Left ventricle myocardium inferior (tissue), 1 donor: ENCODE measurements around the gene MGMT. TPM values are rescaled to one million over a fixed set of nuclear protein-coding genes. Genes with fewer than 3 reads are reported as not detected.

Experiments
- DNase-seq: peaks from one replicate; pipeline ENCODE4 v3.0.0-alpha.2; 2020
- H3K27ac ChIP-seq: fragments of 200-600 bp; replicated peaks from 2 replicates; pipeline ENCODE4 v1.8.0; 2021
- H3K27me3 ChIP-seq: fragments of 200-600 bp; 2 replicates; pipeline ENCODE4 v1.8.0; 2021; ENCODE audit warnings: low read depth
- H3K36me3 ChIP-seq: fragments of 200-600 bp; 2 replicates; pipeline ENCODE4 v1.8.0; 2021
- H3K4me1 ChIP-seq: fragments of 200-600 bp; 2 replicates; pipeline ENCODE4 v1.8.0; 2021
- H3K4me3 ChIP-seq: fragments of 200-600 bp; 2 replicates; pipeline ENCODE4 v1.8.0; 2021; ENCODE audit warnings: mild to moderate bottlenecking, moderate library complexity
- H3K9me3 ChIP-seq: fragments of 200-600 bp; replicated peaks from 2 replicates; pipeline ENCODE4 v1.8.0; 2021
- intact Hi-C: fragments of 100-400 bp; cut with micrococcal nuclease; formaldehyde crosslinking; loops from one replicate; pipeline ENCODE4 v1.11.0; 2022
- total RNA-seq: library from RNA; stranded (reverse); fragmentation: NEBNext Ultra II Directional; extraction: Animal tissue kit (Norgen Biotek cat#: 25700); gene quantifications from one replicate; pipeline ENCODE4 v1.2.1, GENCODE V29; 2021
- TF ChIP-seq, protein P1 (sequence below): fragments of 200-600 bp; IDR thresholded peaks from 2 replicates; pipeline ENCODE4 v1.8.0; 2021; ENCODE audit warnings: antibody characterized with exemption, mild to moderate bottlenecking, borderline replicate concordance
- donor health status: DM: no; HTN: yes; CAD: no; lungs with severe emphysema.

Gene MGMT
- total RNA-seq, 1 donor from 2014 or later, result 15.4 TPM

GRCh38 chr10:129647590-129647989, 180.5 kb downstream of the MGMT start:
- DNase-seq, result no peak
- Histone ChIP-seq H3K27me3 (no peaks in the 10 kb centered on the region), H3K9me3 (no peaks in the 10 kb centered on the region), H3K27ac (no peak overlapping the region), H3K4me1 (no peaks in the 10 kb centered on the region), H3K4me3 (no peak overlapping the region), H3K36me3 (no peaks in the 10 kb centered on the region)
- TF ChIP-seq, protein P1, sequence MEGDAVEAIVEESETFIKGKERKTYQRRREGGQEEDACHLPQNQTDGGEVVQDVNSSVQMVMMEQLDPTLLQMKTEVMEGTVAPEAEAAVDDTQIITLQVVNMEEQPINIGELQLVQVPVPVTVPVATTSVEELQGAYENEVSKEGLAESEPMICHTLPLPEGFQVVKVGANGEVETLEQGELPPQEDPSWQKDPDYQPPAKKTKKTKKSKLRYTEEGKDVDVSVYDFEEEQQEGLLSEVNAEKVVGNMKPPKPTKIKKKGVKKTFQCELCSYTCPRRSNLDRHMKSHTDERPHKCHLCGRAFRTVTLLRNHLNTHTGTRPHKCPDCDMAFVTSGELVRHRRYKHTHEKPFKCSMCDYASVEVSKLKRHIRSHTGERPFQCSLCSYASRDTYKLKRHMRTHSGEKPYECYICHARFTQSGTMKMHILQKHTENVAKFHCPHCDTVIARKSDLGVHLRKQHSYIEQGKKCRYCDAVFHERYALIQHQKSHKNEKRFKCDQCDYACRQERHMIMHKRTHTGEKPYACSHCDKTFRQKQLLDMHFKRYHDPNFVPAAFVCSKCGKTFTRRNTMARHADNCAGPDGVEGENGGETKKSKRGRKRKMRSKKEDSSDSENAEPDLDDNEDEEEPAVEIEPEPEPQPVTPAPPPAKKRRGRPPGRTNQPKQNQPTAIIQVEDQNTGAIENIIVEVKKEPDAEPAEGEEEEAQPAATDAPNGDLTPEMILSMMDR, result no peak
- intact Hi-C loops, result no loop called here

GRCh38 chr10:129648856-129649255, 181.8 kb downstream of the MGMT start:
- Histone ChIP-seq H3K27ac (no peak overlapping the region), H3K4me1 (no peaks in the 10 kb centered on the region), H3K4me3 (no peak overlapping the region), H3K27me3 (no peaks in the 10 kb centered on the region), H3K36me3 (no peaks in the 10 kb centered on the region), H3K9me3 (no peaks in the 10 kb centered on the region)
- no peak for DNase-seq
- intact Hi-C loops, result no loop called here
- TF ChIP-seq, protein P1, result no peak

DNA sequence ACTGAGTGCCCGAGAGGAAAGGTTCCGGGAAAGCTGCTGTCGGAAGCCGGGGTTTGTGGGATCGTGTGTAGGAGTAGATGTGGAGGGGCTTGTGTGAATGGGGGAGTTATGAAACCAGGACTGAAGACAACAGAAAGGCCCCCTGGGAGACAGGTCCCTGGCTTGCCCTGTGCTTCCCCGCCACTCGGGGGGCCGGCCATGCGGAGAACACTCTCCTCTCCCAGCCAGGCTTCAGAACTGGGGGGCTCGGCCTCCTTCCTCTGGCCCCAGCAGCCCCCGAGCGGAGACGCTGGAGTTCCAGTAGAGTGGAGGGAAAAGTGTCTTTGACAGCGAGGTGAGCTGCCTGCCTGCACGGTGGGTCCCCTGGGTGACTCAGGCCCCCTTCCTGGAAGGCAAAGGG, 185.0 kb downstream of the MGMT start:
- no peak overlapping the region for H3K4me3 ChIP-seq
- no peaks in the 10 kb centered on the region for H3K27me3 ChIP-seq
- H3K27ac ChIP-seq, result no peak overlapping the region
- no peak for DNase-seq
- H3K4me1 ChIP-seq, result no peaks in the 10 kb centered on the region
- intact Hi-C loops, result no loop called here
- TF ChIP-seq, protein P1, result no peak
- H3K36me3 ChIP-seq, result no peaks in the 10 kb centered on the region
- H3K9me3 ChIP-seq, result no peaks in the 10 kb centered on the region

DNA sequence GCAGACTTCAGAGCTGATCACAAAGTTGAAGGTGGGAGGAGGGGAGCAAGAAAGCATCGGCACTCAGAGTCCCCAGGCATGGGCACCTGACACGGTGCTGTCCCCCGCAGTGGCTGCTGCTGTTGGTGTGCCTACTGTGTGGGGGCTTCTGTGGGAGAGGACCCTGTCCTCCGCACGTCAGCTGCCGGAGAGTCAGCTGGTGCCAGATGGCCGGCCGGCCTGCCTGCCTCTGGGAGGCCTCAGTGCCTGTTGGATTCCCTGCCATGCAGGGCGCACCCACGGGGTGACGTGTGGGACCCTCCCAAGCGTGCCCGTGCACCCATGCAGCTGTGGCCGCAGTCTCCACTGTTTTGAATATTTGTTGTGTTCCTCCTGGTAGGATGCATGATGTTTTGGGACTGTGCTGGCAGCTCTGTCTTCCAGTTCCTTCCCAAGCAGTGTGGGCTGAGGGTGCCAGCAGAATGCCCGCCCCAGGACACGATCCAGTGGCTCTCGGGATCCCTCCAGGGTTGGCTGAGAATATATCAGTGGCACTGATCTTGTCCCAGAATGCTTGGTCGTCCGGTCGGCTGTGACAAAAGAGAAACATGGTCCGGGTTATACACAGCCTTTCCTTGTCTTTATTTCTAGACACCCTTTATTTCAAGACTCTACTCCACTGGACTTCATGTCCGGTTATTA, 185.6 kb downstream of the MGMT start:
- H3K4me3 ChIP-seq, result no peak overlapping the region
- H3K36me3 ChIP-seq, result no peaks in the 10 kb centered on the region
- H3K27ac ChIP-seq, result no peak overlapping the region
- DNase-seq, result no peak
- H3K4me1 ChIP-seq, result no peaks in the 10 kb centered on the region
- TF ChIP-seq, protein P1, result no peak
- H3K27me3 ChIP-seq, result no peaks in the 10 kb centered on the region
- intact Hi-C loops, result no loop called here
- no peaks in the 10 kb centered on the region for H3K9me3 ChIP-seq

- H3K4me1 ChIP-seq, result no peaks in the 10 kb centered on the region
- TF ChIP-seq, protein P1, result no peak
- H3K4me3 ChIP-seq, result no peak overlapping the region
- no peak overlapping the region for H3K27ac ChIP-seq
- DNase-seq, result no peak
- intact Hi-C loops, result no loop called here
- H3K36me3 ChIP-seq, result no peaks in the 10 kb centered on the region
- H3K9me3 ChIP-seq, result no peaks in the 10 kb centered on the region
- H3K27me3 ChIP-seq, result no peaks in the 10 kb centered on the region
Observed at GRCh38 chr10:129653428-129653827, 186.4 kb downstream of the MGMT start.

DNA sequence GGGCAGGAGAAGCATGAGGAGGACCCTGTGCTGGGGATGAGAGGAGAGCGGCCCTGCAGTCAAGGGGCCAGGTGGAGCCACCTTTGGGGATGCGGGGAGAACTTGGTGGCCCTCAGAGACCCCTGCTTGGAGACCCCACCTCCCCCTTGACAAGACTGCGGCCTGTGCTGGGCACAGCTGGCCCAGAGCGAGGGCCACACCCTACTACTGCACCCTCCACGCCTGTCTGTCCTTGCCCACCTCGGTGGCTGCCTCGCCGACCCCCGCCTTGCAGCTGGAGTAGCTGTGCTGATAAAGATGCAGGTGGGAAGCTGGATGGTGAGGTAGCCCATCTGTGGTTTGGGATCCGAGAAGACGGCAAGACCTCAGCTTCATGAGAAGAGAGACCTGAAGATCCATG, 186.8 kb downstream of the MGMT start:
- H3K27me3 ChIP-seq, result no peaks in the 10 kb centered on the region
- H3K4me3 ChIP-seq, result no peak overlapping the region
- intact Hi-C loops, result no loop called here
- no peaks in the 10 kb centered on the region for H3K9me3 ChIP-seq
- no peaks in the 10 kb centered on the region for H3K36me3 ChIP-seq
- TF ChIP-seq, protein P1, result no peak
- no peaks in the 10 kb centered on the region for H3K4me1 ChIP-seq
- no peak overlapping the region for H3K27ac ChIP-seq
- no peak for DNase-seq
